HepG2 (cell line): ENCODE results near the gene OSGEPL1. TPM values are rescaled to one million over a fixed set of nuclear protein-coding genes. Genes with fewer than 3 reads are reported as not detected.

ENCODE experiments used
- ATAC-seq: fragments of 200-7000 bp; cut with Tn5 transposase; 3 replicates; pipeline ENCODE4 v1.9.1; 2020; ENCODE audit warnings: mild to moderate bottlenecking, moderate library complexity
- BruUV-seq: library from RNA; stranded (reverse); fragments of 400-500 nt; replicated peaks from 2 replicates; lab custom pipeline; 2021; lab: Mats Ljungman, UMichigan
- CTCF ChIA-PET: fragments of 300-600 bp; formaldehyde crosslinking; extraction: SDS; loops from one replicate; lab custom pipeline; 2021; ENCODE audit warnings: low total read pairs, inconsistent platforms, low intra/inter-chr PET ratio; lab: Yijun Ruan, JAX
- POLR2A ChIA-PET: fragments of 350-600 bp; sonication (Branson Sonifier 250); formaldehyde crosslinking; loops from one replicate; lab custom pipeline; 2020; ENCODE audit warnings: antibody characterized with exemption, inconsistent platforms; lab: Yijun Ruan, JAX
- DNase-seq: peaks from one replicate; pipeline ENCODE4 v3.0.0-alpha.2; 2015; ENCODE audit warnings: low spot score
- FAIRE-seq: peaks from 3 replicates; lab custom pipeline; 2011; peaks lifted over from hg19 to GRCh38; lab: Jason Lieb, UNC
- H2AFZ ChIP-seq: one replicate; pipeline ENCODE4 v1.6.1; 2011; ENCODE audit warnings: low read length, inconsistent platforms
- H3K27ac ChIP-seq: fragments of 300-600 bp; 3 replicates; pipeline ENCODE4 v1.8.0; 2011; ENCODE audit warnings: mixed run types, mild to moderate bottlenecking, mixed read lengths, low read length, inconsistent platforms; ENCODE audit not compliant: insufficient read depth; ENCODE audit errors: extremely low read length
- H3K27me3 ChIP-seq, 2 experiments: fragments of 200-600 bp in 1 of 2; 2 replicates in 1 of 2; 3 replicates in 1 of 2; pipeline versions ENCODE4 v1.6.0 to v1.8.0; 2011; ENCODE audit warnings: low read length in 2 of 2, mild to moderate bottlenecking in 2 of 2, moderate library complexity in 2 of 2, inconsistent platforms in 1 of 2; ENCODE audit not compliant: insufficient read depth in 2 of 2, control insufficient read depth in 1 of 2
- H3K36me3 ChIP-seq, 2 experiments: fragments of 200-600 bp in 1 of 2; replicated peaks in 1 of 2; 2 replicates in 1 of 2; 3 replicates in 1 of 2; pipeline versions ENCODE4 v1.5.1 to v1.8.0; 2011; ENCODE audit warnings: low read length in 2 of 2, inconsistent platforms in 1 of 2; ENCODE audit not compliant: insufficient read depth in 2 of 2, control insufficient read depth in 1 of 2
- H3K4me1 ChIP-seq: 2 replicates; pipeline ENCODE4 v1.5.1; 2012; ENCODE audit warnings: low read length, inconsistent platforms; ENCODE audit not compliant: insufficient read depth
- H3K4me2 ChIP-seq: 2 replicates; pipeline ENCODE4 v1.6.0; 2011; ENCODE audit warnings: low read depth, low read length, inconsistent platforms
- H3K4me3 ChIP-seq, 3 experiments: fragments of 200-600 bp in 1 of 3; sonication (generic), shearing (Covaris generic) in 1 of 3; replicated peaks in 1 of 3; 2 replicates each; pipeline ENCODE4 v1.5.1; 2011 to 2016; ENCODE audit warnings: low read length in 3 of 3, inconsistent platforms in 2 of 3, low read depth in 2 of 3, mild to moderate bottlenecking in 2 of 3, control low read depth in 1 of 3, mixed read lengths in 1 of 3; ENCODE audit not compliant: insufficient read depth in 1 of 3
- H3K79me2 ChIP-seq: one replicate; pipeline ENCODE4 v1.6.1; 2011; ENCODE audit warnings: low read length, inconsistent platforms; ENCODE audit not compliant: insufficient read depth
- H3K9ac ChIP-seq: 2 replicates; pipeline ENCODE4 v1.6.0; 2011; ENCODE audit warnings: mild to moderate bottlenecking, low read depth, low read length, inconsistent platforms; ENCODE audit not compliant: insufficient read depth
- H3K9me3 ChIP-seq: 2 replicates; pipeline ENCODE4 v1.5.1; 2012; ENCODE audit warnings: mild to moderate bottlenecking, low read length
- H4K20me1 ChIP-seq: 2 replicates; pipeline ENCODE4 v1.6.0; 2011; ENCODE audit warnings: inconsistent platforms, mild to moderate bottlenecking, low read length, moderate library complexity; ENCODE audit not compliant: insufficient read depth
- AHR ChIP-seq: IDR thresholded peaks from 2 replicates; pipeline ENCODE4 v1.6.1; 2018; ENCODE audit warnings: missing genetic modification reagents, missing compliant biosample characterization
- BCL6 ChIP-seq: IDR thresholded peaks from 2 replicates; pipeline ENCODE4 v1.6.1; 2016; ENCODE audit warnings: missing genetic modification reagents, missing compliant biosample characterization
- FOXA1 ChIP-seq, 2 experiments: fragments of 450-650 bp in 1 of 2; sonication (generic) in 1 of 2; formaldehyde crosslinking in 1 of 2; IDR thresholded peaks; 2 replicates each; pipeline versions ENCODE4 v1.4.0 to v1.6.1; 2016 to 2020; ENCODE audit warnings: missing genetic modification reagents in 1 of 2
- GPN1 ChIP-seq: sonication (generic); formaldehyde crosslinking; IDR thresholded peaks from 2 replicates; pipeline ENCODE4 v1.5.1; 2020; ENCODE audit warnings: missing genetic modification reagents, borderline replicate concordance
- JDP2 ChIP-seq: sonication (generic); formaldehyde crosslinking; IDR thresholded peaks from 2 replicates; pipeline ENCODE4 v1.8.1; 2022; ENCODE audit warnings: missing genetic modification reagents, borderline replicate concordance
- KAT8 ChIP-seq: IDR thresholded peaks from 2 replicates; pipeline ENCODE4 v1.6.1; 2016; ENCODE audit warnings: missing genetic modification reagents, missing compliant biosample characterization
- KDM6A ChIP-seq: IDR thresholded peaks from 2 replicates; pipeline ENCODE4 v1.6.1; 2016; ENCODE audit warnings: low read depth
- MIER2 ChIP-seq: IDR thresholded peaks from 2 replicates; pipeline ENCODE4 v1.6.1; 2016; ENCODE audit warnings: missing biosample characterization, missing genetic modification reagents
- MYNN ChIP-seq: sonication (generic); formaldehyde crosslinking; IDR thresholded peaks from 2 replicates; pipeline ENCODE4 v1.4.0; 2020; ENCODE audit warnings: mild to moderate bottlenecking, low read depth, missing genetic modification reagents
- NFE2L1 ChIP-seq: sonication (generic); formaldehyde crosslinking; IDR thresholded peaks from 2 replicates; pipeline ENCODE4 v1.4.0; 2020; ENCODE audit warnings: missing genetic modification reagents, mild to moderate bottlenecking, borderline replicate concordance
- SMARCC2 ChIP-seq: fragments of 450-650 bp; IDR thresholded peaks from 2 replicates; pipeline ENCODE4 v1.6.1; 2017; ENCODE audit warnings: antibody characterized with exemption, mild to moderate bottlenecking
- SNAPC2 ChIP-seq: sonication (generic); formaldehyde crosslinking; IDR thresholded peaks from 2 replicates; pipeline ENCODE4 v1.8.1; 2022; ENCODE audit warnings: mild to moderate bottlenecking, missing genetic modification reagents
- STAG1 ChIP-seq: sonication (generic); formaldehyde crosslinking; IDR thresholded peaks from 2 replicates; pipeline ENCODE4 v1.4.0; 2020; ENCODE audit warnings: missing genetic modification reagents
- TMF1 ChIP-seq: sonication (generic); formaldehyde crosslinking; IDR thresholded peaks from 2 replicates; pipeline ENCODE4 v1.8.1; 2022; ENCODE audit warnings: low read depth, missing genetic modification reagents
- U2AF2 ChIP-seq: fragments of 200-400 bp; formaldehyde crosslinking; IDR thresholded peaks from 2 replicates; pipeline ENCODE4 v1.6.1; 2017; ENCODE audit warnings: low read depth, mild to moderate bottlenecking, low read length
- YEATS4 ChIP-seq: sonication (generic); formaldehyde crosslinking; IDR thresholded peaks from 2 replicates; pipeline ENCODE4 v1.4.0; 2020; ENCODE audit warnings: missing genetic modification reagents, borderline replicate concordance
- ZNF10 ChIP-seq: sonication (generic); formaldehyde crosslinking; IDR thresholded peaks from 2 replicates; pipeline ENCODE4 v1.4.0; 2020; ENCODE audit warnings: mild to moderate bottlenecking, low read depth, missing genetic modification reagents, borderline replicate concordance
- ZNF17 ChIP-seq: sonication (generic); formaldehyde crosslinking; IDR thresholded peaks from 2 replicates; pipeline ENCODE4 v1.5.0; 2020; ENCODE audit warnings: mild to moderate bottlenecking, missing genetic modification reagents
- ZNF280B ChIP-seq: sonication (generic); formaldehyde crosslinking; IDR thresholded peaks from 2 replicates; pipeline ENCODE4 v1.5.0; 2020; ENCODE audit warnings: missing genetic modification reagents, mild to moderate bottlenecking, borderline replicate concordance
- ZNF326 ChIP-seq: sonication (generic); formaldehyde crosslinking; IDR thresholded peaks from 2 replicates; pipeline ENCODE4 v1.4.0; 2020; ENCODE audit warnings: missing genetic modification reagents, borderline replicate concordance
- ZNF580 ChIP-seq: IDR thresholded peaks from 2 replicates; pipeline ENCODE4 v1.6.1; 2016; ENCODE audit warnings: low read depth, borderline replicate concordance
- ZNF772 ChIP-seq: sonication (generic); formaldehyde crosslinking; IDR thresholded peaks from 2 replicates; pipeline ENCODE4 v1.5.0; 2020; ENCODE audit warnings: mild to moderate bottlenecking, missing genetic modification reagents
- WGBS: methylation state at CpG from one replicate; pipeline ENCODE4 v1.1.6; 2017; ENCODE audit warnings: low lambda C conversion rate; 5-methylcytosine and 5-hydroxymethylcytosine counted together
- in situ Hi-C: cut with HindIII; loops from 2 replicates; pipeline ENCODE4 v1.10.0; 2017; ENCODE audit warnings: low pct_unique_long_range_greater_than_20kb; ENCODE audit not compliant: extremely low pct_ligation_motif_present
- intact Hi-C: fragments of 100-400 bp; cut with micrococcal nuclease; formaldehyde crosslinking; loops from one replicate; pipeline ENCODE4 v1.10.0; 2022; ENCODE audit not compliant: unreplicated experiment
- polyA plus RNA-seq, 8 experiments: library from polyadenylated mRNA; depleted of rRNA in 3 of 8; stranded (reverse) in 7 of 8; unstranded in 1 of 8; fragments of >200 nt; fragmentation: Illumina TruSeq in 4 of 8; extraction: Trizol in 4 of 8; gene quantifications; 2 replicates each; pipeline versions ENCODE4 v1.2.1 to v1.2.3, GENCODE V29; 2011 to 2016; ENCODE audit warnings: low read depth in 4 of 8, missing spikeins in 1 of 8, mixed read lengths in 1 of 8; ENCODE audit not compliant: insufficient read depth in 1 of 8
- total RNA-seq, 5 experiments: library from RNA; depleted of rRNA; stranded (reverse); fragments of >200 nt; fragmentation: Illumina TruSeq; extraction: Trizol; gene quantifications; 2 replicates each; pipeline ENCODE4 v1.2.3, GENCODE V29; 2016; ENCODE audit warnings: low read depth in 1 of 5

OSGEPL1 gene
- total and polyA plus RNA-seq, 2 of the 13 experiments (the other 11 are each of a cell fraction or from before 2014, with no cell fraction given): 10.2 to 10.8 TPM

- no peak for TF ChIP-seq NFE2L1 (CRISPR knock-in tag)
- TF ChIP-seq SMARCC2: no peak
- TF ChIP-seq MIER2 (CRISPR knock-in tag): no peak
- no peak for TF ChIP-seq SNAPC2 (CRISPR knock-in tag)
- no peak for TF ChIP-seq FOXA1 (IDR thresholded peaks at IDR 0.05)
- TF ChIP-seq FOXA1 (CRISPR knock-in tag; IDR thresholded peaks at IDR 0.05): no peak
- TF ChIP-seq ZNF772 (CRISPR knock-in tag): no peak
- TF ChIP-seq STAG1 (CRISPR knock-in tag): no peak
- TF ChIP-seq, all 625 proteins: peak for 0
Observed at GRCh38 chr2:189803431-189803830, 40.8 kb upstream of the OSGEPL1 start (continued).

GRCh38 chr2:189802396-189802912 lies 39.9 kb upstream of the OSGEPL1 start:
- Histone ChIP-seq H2AFZ (no peak overlapping the region), H3K27me3 (no peaks in the 10 kb centered on the region), H3K79me2 (peaks cover 4% of the 10 kb centered on the region), H3K9me3 (no peaks in the 10 kb centered on the region), H3K9ac (no peak overlapping the region), H3K4me1 (no peaks in the 10 kb centered on the region)
- 98% methylated on average over 2 of the region's 2 CpGs for WGBS
- in situ Hi-C loops: loop anchor here (10.0 kb wide), 1 partner anchor 262 kb away; the partner anchor contains the start of gene MSTN
- TF ChIP-seq AHR (CRISPR knock-in tag) (no peak), YEATS4 (CRISPR knock-in tag) (no peak), KAT8 (CRISPR knock-in tag) (no peak), ZNF580 (CRISPR knock-in tag) (no peak), JDP2 (no peak), ZNF280B (no peak), ZNF17 (CRISPR knock-in tag) (no peak), U2AF2 (no peak), KDM6A (CRISPR knock-in tag) (no peak), ZNF10 (CRISPR knock-in tag) (no peak), MYNN (no peak), GPN1 (CRISPR knock-in tag) (no peak), ZNF326 (CRISPR knock-in tag) (no peak), BCL6 (CRISPR knock-in tag) (no peak), TMF1 (CRISPR knock-in tag) (no peak)
- TF ChIP-seq, all 625 proteins: peak for 0
- H3K36me3 ChIP-seq: peaks cover 11 to 53% of the 10 kb centered on the region in 2 experiments
- ChIA-PET CTCF (no interaction called here), POLR2A (interaction anchor here (1.0 kb wide), 1 partner anchor 18 kb away, joined by 3 read pairs; the partner anchor contains the start of genes ORMDL1 and PMS1)
- ATAC-seq (no peak), DNase-seq (no peak), FAIRE-seq (no peak)
- intact Hi-C loops: no loop called here
- H3K4me2 ChIP-seq: no peak overlapping the region
- no peak overlapping the region for H3K27ac ChIP-seq
- no peaks in the 10 kb centered on the region for H4K20me1 ChIP-seq
- no peak overlapping the region for H3K4me3 ChIP-seq
- no TSS peak for BruUV-seq
